Measurements from ENCODE around the gene MBD3L2B. TPM values are rescaled to one million over a fixed set of nuclear protein-coding genes. Genes with fewer than 3 reads are reported as not detected.

MBD3L2B gene
- total RNA-seq = not detected

DNA sequence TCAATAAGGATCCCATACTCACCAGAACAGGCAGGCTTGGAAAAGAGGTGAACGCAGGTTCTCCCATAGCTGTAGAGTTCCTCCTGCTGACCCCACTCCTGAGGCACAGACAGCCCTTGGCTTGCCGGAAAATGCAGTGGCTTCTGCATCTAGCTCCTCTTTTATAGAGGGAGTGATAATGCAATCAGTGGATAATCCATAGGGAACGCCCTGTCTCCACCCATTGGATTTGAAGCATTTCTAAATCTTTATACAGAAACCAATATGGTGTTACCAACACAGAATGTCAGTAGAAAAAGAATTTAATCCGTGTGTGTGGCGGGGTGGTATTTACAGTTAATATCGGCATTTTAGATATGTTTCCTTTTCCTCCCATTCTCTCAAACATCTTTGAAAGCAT is at the start of gene MBD3L2B:
Gene MBD3L2B, minus strand, starts transcription at position 101 of the 400 bp plus-strand sequence. Its CDS starts 34 bp downstream, at position 67.

DNA sequence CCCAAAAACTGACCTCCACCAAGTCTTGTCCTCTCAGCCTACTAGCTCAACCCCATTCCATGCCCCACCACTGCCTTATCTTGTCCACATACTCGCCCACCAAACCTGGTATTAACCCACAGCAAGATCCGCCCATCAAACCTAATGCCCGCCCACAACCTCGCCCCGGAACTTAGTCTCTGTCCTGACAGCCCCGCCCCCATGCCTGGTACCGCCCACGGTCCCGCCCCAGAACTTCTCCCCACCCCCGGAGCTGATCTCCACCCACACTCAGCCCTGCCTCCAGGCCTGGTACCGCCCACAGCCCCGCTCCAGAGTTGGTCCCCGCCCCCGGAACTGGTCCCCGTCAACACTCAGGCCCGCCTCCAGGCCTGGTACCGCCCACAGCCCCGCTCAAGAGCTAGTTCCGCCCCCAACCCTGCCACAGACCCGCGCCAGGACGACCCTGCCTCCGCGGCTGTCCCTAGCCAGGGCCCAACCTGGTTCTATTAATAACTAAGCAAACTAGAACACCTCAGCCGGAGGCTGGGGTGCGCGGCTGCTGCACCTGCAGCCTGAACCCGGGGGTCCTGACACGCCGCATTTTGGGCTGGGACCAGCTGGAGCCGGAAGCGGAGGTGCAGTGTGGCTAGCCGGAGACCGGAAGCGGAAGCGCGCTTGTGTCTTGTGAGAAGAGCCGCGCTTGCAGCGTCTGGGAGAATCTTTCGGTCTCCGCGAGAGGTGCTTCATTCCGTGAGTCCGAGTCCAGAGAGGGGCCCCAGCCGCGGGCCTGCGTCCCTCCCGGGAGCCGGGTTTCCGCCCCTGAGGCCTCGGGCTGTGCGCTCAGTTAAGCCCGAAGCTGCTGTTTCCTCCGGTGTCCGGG is 48.0 kb upstream of the MBD3L2B start, which contains the start of gene ZNF557:
Gene ZNF557, plus strand, starts transcription at position 662 of the 862 bp plus-strand sequence. CDS start 5,372 bp downstream, outside the sequence.

GRCh38 chr19:7058576-7058975 is 37.3 kb upstream of the MBD3L2B start, which contains the start of gene MBD3L3:
TSS of gene MBD3L3 (minus strand) at chr19:7058676. CDS start at chr19:7058605, 71 bp downstream.

GRCh38 chr19:7049021-7049420 is 27.8 kb upstream of the MBD3L2B start, which contains the start of gene MBD3L2:
TSS of gene MBD3L2 (plus strand) at chr19:7049321. CDS start at chr19:7049374, 53 bp downstream.

GRCh38 chr19:7040079-7040478 is 18.8 kb upstream of the MBD3L2B start, which contains the start of gene MBD3L4:
TSS of gene MBD3L4 (minus strand) at chr19:7040179. CDS start at chr19:7040144, 35 bp downstream.

GRCh38 chr19:7030278-7030677 is 9.0 kb upstream of the MBD3L2B start, which contains the start of gene MBD3L5:
TSS of gene MBD3L5 (plus strand) at chr19:7030578. CDS start at chr19:7030612, 34 bp downstream.

Other genes with a start within 250 kb of the MBD3L2B start
- gene VAV1, start 248.7 kb downstream of the MBD3L2B start, total RNA-seq = 100 to 1,000 TPM; 114 to 125 TPM
- 1 to 10 TPM; 1.6 to 1.9 TPM for gene ADGRE1, start 133.9 kb downstream of the MBD3L2B start, total RNA-seq
- gene MBD3L5, start 9.1 kb upstream of the MBD3L2B start, total RNA-seq = not detected
- gene MBD3L4, start 18.7 kb upstream of the MBD3L2B start, total RNA-seq = not detected
- gene MBD3L2, start 27.9 kb upstream of the MBD3L2B start, total RNA-seq = not detected
- gene MBD3L3, start 37.2 kb upstream of the MBD3L2B start, total RNA-seq = not detected
- gene ZNF557, start 48.3 kb upstream of the MBD3L2B start, total RNA-seq = 10 to 100 TPM; 17.2 to 18.0 TPM